Mucosa of rectum (tissue), 2 donors: ENCODE measurements around the gene DAZ2.
"Not testable (repeated sequence)": the region's sequence is repeated elsewhere in the genome, so short reads cannot be mapped to it uniquely, and the experiment has no call there.

ENCODE experiments used
- H3K27ac ChIP-seq, 2 donors: one replicate each; pipeline ENCODE4 v1.7.0; 2013; ENCODE audit warnings: inconsistent platforms in 2 of 2, low read depth in 2 of 2, low read length in 2 of 2
- H3K27me3 ChIP-seq, 2 donors: one replicate each; pipeline ENCODE4 v1.7.0; 2013; ENCODE audit warnings: low read length in 2 of 2; ENCODE audit not compliant: control insufficient read depth in 2 of 2, insufficient read depth in 2 of 2
- H3K36me3 ChIP-seq, 2 donors: one replicate each; pipeline ENCODE4 v1.7.0; 2013; ENCODE audit warnings: low read length in 2 of 2; ENCODE audit not compliant: control insufficient read depth in 2 of 2, insufficient read depth in 2 of 2
- H3K4me1 ChIP-seq, 2 donors: one replicate each; pipeline ENCODE4 v1.7.0; 2013; ENCODE audit warnings: low read length in 2 of 2, mild to moderate bottlenecking in 1 of 2; ENCODE audit not compliant: control insufficient read depth in 2 of 2, insufficient read depth in 2 of 2
- H3K4me3 ChIP-seq, 2 donors: one replicate each; pipeline ENCODE4 v1.7.0; 2013; ENCODE audit warnings: low read length in 2 of 2
- H3K9ac ChIP-seq, 2 donors: one replicate each; pipeline ENCODE4 v1.7.0; 2013; ENCODE audit warnings: low read length in 2 of 2, low read depth in 1 of 2, mild to moderate bottlenecking in 1 of 2
- H3K9me3 ChIP-seq, 2 donors: one replicate each; pipeline ENCODE4 v1.7.0; 2013; ENCODE audit warnings: low read length in 2 of 2; ENCODE audit not compliant: control insufficient read depth in 2 of 2
- donor health status: healthy.
- donor health status: Normal muscosa, but diverticular disease.

Gene DAZ2

GRCh38 chrY:23219233-23219632 is at the start of gene DAZ2:
TSS of gene DAZ2 (plus strand) at chrY:23219533. CDS start at chrY:23219741, 208 bp downstream.
- not testable (repeated sequence) for H3K27me3 ChIP-seq, H3K9ac ChIP-seq, H3K36me3 ChIP-seq, H3K4me3 ChIP-seq, H3K4me1 ChIP-seq, H3K9me3 ChIP-seq, H3K27ac ChIP-seq

DNA sequence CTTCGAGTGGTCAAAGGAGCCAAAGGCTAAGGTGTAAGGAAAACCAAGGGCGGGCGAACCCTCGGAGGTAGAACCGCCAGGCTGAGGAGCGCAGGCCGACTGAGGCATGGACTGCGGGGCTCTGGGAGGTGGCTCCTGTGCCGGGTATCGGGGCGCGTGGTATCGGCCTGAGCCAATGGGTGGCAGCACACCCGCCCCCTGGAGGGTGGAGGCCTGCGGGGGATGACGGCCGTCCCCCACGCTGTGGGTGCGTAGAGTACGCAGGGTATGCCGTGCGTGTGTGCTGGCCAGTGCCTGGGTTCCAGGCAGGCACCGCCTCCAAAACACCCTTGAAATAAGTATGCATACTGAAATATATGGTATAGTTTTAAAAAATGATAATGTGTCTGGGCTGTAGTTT is 20.4 kb upstream of the DAZ2 start, which contains the start of gene DAZ1:
Gene DAZ1, minus strand, starts transcription at position 101 of the 400 bp plus-strand sequence. CDS start 208 bp downstream, outside the sequence.
- H3K4me3 ChIP-seq, H3K9ac ChIP-seq, H3K36me3 ChIP-seq, H3K27me3 ChIP-seq, H3K9me3 ChIP-seq, H3K27ac ChIP-seq, H3K4me1 ChIP-seq: not testable (repeated sequence)

DNA sequence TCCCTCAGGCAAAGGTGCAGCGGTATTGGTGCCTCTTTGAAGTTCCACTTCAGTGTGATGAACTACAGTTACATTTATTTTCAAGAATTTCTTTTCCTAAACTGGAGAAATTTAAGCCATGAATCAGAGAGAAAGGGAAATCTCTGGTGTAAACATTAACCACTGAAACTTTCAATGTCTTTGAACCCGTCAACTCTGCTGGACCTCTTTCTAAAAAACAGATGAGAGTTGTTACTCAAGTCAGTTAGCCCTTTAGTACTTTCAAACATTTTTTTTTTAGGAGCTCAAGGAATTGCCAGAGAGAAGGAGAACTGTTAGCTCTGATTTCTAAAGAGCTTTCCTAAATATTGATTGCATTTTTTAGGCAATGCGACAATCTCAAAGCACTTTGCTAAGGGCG is 11.9 kb upstream of the DAZ2 start:
- H3K4me1 ChIP-seq, H3K27me3 ChIP-seq, H3K27ac ChIP-seq, H3K4me3 ChIP-seq, H3K9ac ChIP-seq, H3K36me3 ChIP-seq, H3K9me3 ChIP-seq: not testable (repeated sequence)

DNA sequence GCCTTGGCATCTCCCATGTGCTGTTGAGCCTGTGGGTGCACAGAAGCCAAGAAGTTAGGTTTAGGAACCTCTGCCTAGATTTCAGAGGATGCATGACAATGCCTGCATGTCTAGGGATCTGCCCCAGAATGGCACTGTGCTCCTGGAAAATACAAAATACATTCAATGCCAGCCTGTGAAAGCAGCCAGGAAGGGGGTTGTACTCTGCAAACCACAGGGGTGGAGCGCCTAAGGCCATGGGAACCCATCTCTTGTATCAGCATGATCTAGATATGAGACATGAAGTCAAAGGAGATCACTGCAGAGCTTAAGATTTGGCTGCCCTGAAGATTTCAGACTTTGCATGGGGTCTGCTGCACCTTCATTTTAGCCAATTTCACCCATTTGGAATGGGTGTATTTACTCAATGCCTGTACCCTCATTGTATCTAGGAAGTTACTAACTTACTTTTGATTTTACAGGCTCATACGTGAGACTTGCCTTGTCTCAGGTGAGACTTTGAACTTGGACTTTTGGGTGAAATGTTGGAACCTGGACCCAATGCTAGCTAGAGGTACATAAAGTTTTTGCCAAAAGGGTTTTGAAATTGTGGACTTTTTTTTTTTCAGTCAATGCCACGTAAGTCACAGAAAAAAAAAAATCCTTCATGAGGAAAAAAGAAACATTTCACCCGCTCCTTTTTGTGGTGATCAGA is 9.4 kb upstream of the DAZ2 start:
- H3K9ac ChIP-seq, H3K27me3 ChIP-seq, H3K4me3 ChIP-seq, H3K9me3 ChIP-seq, H3K4me1 ChIP-seq, H3K27ac ChIP-seq, H3K36me3 ChIP-seq: not testable (repeated sequence)

- H3K4me1 ChIP-seq, H3K27ac ChIP-seq, H3K9ac ChIP-seq, H3K9me3 ChIP-seq, H3K27me3 ChIP-seq, H3K36me3 ChIP-seq, H3K4me3 ChIP-seq: not testable (repeated sequence)
Measured at GRCh38 chrY:23210681-23211080, 8.7 kb upstream of the DAZ2 start.
